Body of pancreas (tissue), 4 donors: ENCODE measurements around the gene TBX19. TPM values are rescaled to one million over a fixed set of nuclear protein-coding genes. Genes with fewer than 3 reads are reported as not detected.
A peak's percentile ranks its signal among the peaks of the same experiment; 100 is the strongest.

Experiments used
- ATAC-seq: fragments of 150-250 bp; one replicate; pipeline ENCODE4 v1.9.1; 2016
- DNase-seq, 4 donors: peaks; one replicate each; pipeline ENCODE4 v3.0.0-alpha.2; 2019
- H3K27ac ChIP-seq, 4 donors: fragments of 200-600 bp; sonication (generic); 1 replicate in 3 of 4; 2 replicates in 1 of 4; pipeline versions ENCODE4 v1.5.1 to v1.6.1; 2016 to 2019; ENCODE audit warnings: mild to moderate bottlenecking in 1 of 4, mixed read lengths in 1 of 4, moderate library complexity in 1 of 4
- H3K27me3 ChIP-seq, 2 donors: fragments of 200-600 bp; sonication (generic); one replicate each; pipeline ENCODE4 v1.6.0; 2016; ENCODE audit warnings: mild to moderate bottlenecking in 1 of 2
- H3K36me3 ChIP-seq, 2 donors: fragments of 200-600 bp; sonication (generic); replicated peaks in 1 of 2; 2 replicates each; pipeline ENCODE4 v1.5.1; 2016; ENCODE audit warnings: low read depth in 2 of 2; ENCODE audit not compliant: insufficient read depth in 1 of 2
- H3K4me1 ChIP-seq: fragments of 200-600 bp; sonication (generic); one replicate; pipeline ENCODE4 v1.6.0; 2016
- H3K4me3 ChIP-seq, 2 donors: fragments of 200-600 bp; sonication (generic); 1 replicate in 1 of 2; 2 replicates in 1 of 2; pipeline ENCODE4 v1.5.1; 2016 to 2019
- H3K9me3 ChIP-seq, 3 donors: fragments of 200-600 bp; sonication (generic); 1 replicate in 2 of 3; 2 replicates in 1 of 3; pipeline ENCODE4 v1.5.1; 2016
- POLR2A ChIP-seq, 3 donors: fragments of 450-650 bp; IDR thresholded peaks; one replicate each; pipeline ENCODE4 v1.6.1; 2016; ENCODE audit warnings: antibody characterized with exemption in 3 of 3, mild to moderate bottlenecking in 2 of 3
- WGBS, 2 donors: methylation state at CpG; one replicate each; pipeline ENCODE4 v1.1.5; 2017; 5-methylcytosine and 5-hydroxymethylcytosine counted together
- intact Hi-C: fragments of 100-400 bp; cut with DNase I; formaldehyde crosslinking; loops from one replicate; pipeline ENCODE4 v1.15.1; 2023
- total RNA-seq, 2 donors: library from RNA; depleted of rRNA; stranded (reverse); fragments of >200 nt; gene quantifications; one replicate each; pipeline ENCODE4 v1.1.0, GENCODE V29; 2016
- TF ChIP-seq, protein P1 (sequence below), 7 experiments: fragments of 450-650 bp in 4 of 7; fragments of 200-600 bp in 3 of 7; sonication (generic) in 3 of 7; IDR thresholded peaks; one replicate each; pipeline ENCODE4 v1.5.1; 2016 to 2019; ENCODE audit warnings: antibody characterized with exemption in 7 of 7

TBX19 gene
- total RNA-seq, 2 donors from 2014 or later = 0.78 to 2.0 TPM

DNA sequence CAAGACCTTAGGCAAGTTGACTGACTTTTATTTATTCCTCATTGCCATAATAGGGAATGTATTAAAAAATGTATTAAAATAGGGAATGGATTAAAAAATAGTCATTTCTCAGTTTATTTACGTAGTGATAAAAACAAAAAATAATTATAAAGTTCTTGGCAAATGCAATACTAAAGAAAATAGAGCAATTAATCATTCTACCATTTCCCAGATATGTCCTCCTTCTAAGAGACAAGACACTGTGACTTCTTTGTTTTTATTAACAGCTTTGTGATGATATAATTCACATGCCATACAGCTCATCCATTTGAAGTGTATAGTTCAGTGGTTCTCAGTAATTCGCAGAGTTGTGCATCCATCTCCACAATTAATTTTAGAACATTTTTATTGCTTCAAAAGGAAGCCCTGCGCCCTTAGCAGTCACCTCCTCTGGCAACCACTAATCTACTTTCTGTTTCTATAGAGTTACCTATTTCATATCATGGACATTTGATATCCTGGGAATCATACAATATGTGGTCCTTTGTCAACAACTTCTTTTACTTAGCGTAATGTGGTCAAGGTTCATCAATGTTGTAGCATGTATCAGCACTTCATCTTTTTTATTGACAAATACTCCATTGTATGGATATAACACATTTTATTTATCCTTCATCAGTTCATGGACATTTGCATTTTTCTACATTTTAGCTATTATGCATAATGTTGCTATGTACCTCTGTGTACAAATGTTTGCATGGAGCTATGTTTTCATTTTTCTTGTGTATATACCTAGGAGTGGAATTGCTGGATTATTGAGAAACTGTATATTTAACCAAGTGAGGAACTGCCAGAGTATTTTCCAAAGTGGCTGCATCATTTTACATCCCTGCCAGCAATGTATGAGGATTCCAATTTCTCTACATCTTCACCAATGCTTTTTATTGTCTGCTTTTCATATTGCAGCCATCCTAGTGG, 5.6 kb downstream of the TBX19 start:
- DNase-seq = no peak
- peak overlapping the region in 3 of 4 donors; percentile 45 to 58 (median 51) for H3K27ac ChIP-seq
- 52 to 58% methylated on average over 4 of the region's 4 CpGs for whole genome bisulfite sequencing, 2 donors
- no peaks in the 10 kb centered on the region for H3K36me3 ChIP-seq
- ATAC-seq = no peak
- H3K27me3 ChIP-seq = no peaks in the 10 kb centered on the region
- no peak overlapping the region for H3K4me3 ChIP-seq
- no peaks in the 10 kb centered on the region for H3K9me3 ChIP-seq
- no peak for TF ChIP-seq POLR2A (IDR thresholded peaks at IDR 0.05)
- TF ChIP-seq, protein P1, sequence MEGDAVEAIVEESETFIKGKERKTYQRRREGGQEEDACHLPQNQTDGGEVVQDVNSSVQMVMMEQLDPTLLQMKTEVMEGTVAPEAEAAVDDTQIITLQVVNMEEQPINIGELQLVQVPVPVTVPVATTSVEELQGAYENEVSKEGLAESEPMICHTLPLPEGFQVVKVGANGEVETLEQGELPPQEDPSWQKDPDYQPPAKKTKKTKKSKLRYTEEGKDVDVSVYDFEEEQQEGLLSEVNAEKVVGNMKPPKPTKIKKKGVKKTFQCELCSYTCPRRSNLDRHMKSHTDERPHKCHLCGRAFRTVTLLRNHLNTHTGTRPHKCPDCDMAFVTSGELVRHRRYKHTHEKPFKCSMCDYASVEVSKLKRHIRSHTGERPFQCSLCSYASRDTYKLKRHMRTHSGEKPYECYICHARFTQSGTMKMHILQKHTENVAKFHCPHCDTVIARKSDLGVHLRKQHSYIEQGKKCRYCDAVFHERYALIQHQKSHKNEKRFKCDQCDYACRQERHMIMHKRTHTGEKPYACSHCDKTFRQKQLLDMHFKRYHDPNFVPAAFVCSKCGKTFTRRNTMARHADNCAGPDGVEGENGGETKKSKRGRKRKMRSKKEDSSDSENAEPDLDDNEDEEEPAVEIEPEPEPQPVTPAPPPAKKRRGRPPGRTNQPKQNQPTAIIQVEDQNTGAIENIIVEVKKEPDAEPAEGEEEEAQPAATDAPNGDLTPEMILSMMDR (IDR thresholded peaks at IDR 0.05) = no peak
- peaks cover 23% of the 10 kb centered on the region for H3K4me1 ChIP-seq
- intact Hi-C loops = no loop called here

DNA sequence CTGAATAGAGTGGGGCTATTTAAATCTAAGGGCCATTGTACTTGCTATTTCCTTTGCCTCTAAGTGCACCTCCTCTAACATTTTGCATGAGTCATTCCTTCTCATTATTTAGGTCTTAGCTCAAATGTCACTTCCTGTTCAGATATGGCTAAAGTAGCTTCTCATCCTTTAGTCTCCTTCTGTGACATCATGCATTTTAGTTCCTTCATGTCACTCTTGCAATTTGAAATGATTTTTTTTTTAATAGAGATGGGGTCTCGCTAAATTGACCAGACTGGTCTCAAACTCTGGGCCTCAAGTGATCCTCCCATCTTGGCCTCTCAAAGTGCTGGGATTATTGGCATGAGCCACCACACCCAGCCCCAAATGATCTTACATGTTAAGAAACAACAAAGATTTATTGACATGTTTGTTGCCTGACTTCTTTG, 6.6 kb downstream of the TBX19 start:
- intact Hi-C loops = no loop called here
- ATAC-seq (no peak), DNase-seq (no peak)
- Histone ChIP-seq H3K4me3 (no peak overlapping the region), H3K27ac (no peak overlapping the region), H3K36me3 (no peaks in the 10 kb centered on the region), H3K27me3 (no peaks in the 10 kb centered on the region), H3K9me3 (no peaks in the 10 kb centered on the region), H3K4me1 (peaks cover 23% of the 10 kb centered on the region)
- 93 to 100% methylated on average over 1 of the region's 1 CpG for WGBS, 2 donors
- TF ChIP-seq POLR2A (IDR thresholded peaks at IDR 0.05) = no peak
- TF ChIP-seq, protein P1 (IDR thresholded peaks at IDR 0.05) = no peak

DNA sequence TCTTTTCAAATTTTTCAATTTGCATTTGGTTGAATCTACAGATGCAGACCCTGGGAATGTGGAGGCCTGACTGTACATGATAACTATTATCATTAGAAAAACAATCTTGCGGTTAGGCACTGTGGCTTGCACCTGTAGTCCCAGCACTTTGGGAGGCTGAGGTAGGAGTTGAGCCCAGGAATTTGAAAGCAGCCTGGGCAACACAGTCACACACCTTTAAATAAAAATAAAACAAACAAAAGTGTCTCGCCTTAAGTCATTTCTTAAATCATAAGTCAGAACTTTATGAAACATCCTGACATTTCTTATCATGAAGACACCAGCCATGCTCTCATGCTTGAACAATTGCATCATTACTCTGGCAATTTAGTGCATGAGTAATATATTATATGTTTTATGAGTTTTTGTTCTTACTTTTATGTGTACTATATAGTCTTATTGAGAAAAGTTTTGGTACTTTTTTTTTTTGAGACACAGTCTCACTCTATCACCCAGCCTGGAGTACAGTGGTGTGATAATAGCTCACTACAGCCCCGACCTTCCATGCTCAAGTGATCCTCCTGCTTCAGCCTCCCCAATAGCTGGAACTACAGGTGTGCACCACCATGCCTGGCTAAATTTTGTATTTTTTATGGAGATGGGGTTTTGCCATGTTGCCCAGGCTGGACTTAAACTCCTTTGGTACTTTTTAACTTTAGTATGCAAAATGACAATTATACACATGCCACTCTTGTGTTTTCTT, 7.8 kb downstream of the TBX19 start:
- H3K27me3 ChIP-seq = no peaks in the 10 kb centered on the region
- intact Hi-C loops = no loop called here
- no peak for ATAC-seq
- H3K4me1 ChIP-seq = peaks cover 23% of the 10 kb centered on the region
- no peaks in the 10 kb centered on the region for H3K36me3 ChIP-seq
- H3K4me3 ChIP-seq = no peak overlapping the region
- WGBS, 2 donors = 61 to 62% methylated on average over 3 of the region's 3 CpGs
- no peak for TF ChIP-seq POLR2A (IDR thresholded peaks at IDR 0.05)
- TF ChIP-seq, protein P1 (IDR thresholded peaks at IDR 0.05) = no peak
- no peak overlapping the region for H3K27ac ChIP-seq
- H3K9me3 ChIP-seq = no peaks in the 10 kb centered on the region
- DNase-seq = no peak

DNA sequence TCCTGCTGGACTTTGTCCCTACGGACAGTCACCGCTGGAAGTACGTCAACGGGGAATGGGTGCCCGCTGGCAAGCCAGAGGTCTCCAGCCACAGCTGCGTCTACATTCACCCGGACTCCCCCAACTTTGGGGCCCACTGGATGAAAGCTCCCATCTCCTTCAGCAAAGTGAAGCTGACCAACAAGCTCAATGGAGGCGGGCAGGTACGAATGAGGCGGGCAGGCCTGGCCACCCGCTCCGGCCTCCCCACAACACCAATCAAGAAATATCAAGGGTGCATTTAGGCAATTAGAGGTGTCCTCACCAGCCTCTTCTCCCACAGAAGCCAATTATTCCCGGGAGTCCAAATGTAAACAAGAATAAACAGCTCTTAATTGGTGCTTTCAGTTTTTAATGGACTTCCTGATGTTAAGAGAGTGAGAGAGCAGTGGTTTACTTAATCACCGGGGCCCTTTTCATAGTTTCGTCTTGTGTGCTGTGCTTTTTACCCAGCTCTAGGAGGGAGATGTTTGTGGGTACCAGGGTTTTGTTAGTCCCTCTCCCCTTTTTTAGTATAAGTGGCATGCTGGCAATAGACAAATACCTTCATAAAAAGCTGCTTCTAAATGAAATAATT, 10.7 kb downstream of the TBX19 start:
- Histone ChIP-seq H3K27me3 (no peaks in the 10 kb centered on the region), H3K9me3 (no peaks in the 10 kb centered on the region), H3K36me3 (no peaks in the 10 kb centered on the region), H3K4me1 (peaks cover 6% of the 10 kb centered on the region), H3K27ac (no peak overlapping the region), H3K4me3 (no peak overlapping the region)
- no peak for DNase-seq
- intact Hi-C loops = no loop called here
- no peak for TF ChIP-seq POLR2A (IDR thresholded peaks at IDR 0.05)
- TF ChIP-seq, protein P1 (IDR thresholded peaks at IDR 0.05) = no peak
- ATAC-seq = no peak
- 92 to 93% methylated on average over 13 to 15 of the region's 15 CpGs for WGBS, 2 donors
